Effector memory CD8-positive, alpha-beta T cell (primary cell): ENCODE data around the gene CFAP210.

Experiments
- ATAC-seq: fragments of 150-1000 bp; cut with Tn5 transposase; replicated peaks from 2 replicates; pipeline ENCODE4 v1.10.0; 2021; ENCODE audit warnings: mild to moderate bottlenecking, moderate library complexity
- DNase-seq, 3 experiments: peaks; one replicate each; pipeline ENCODE4 v3.0.0; 2021
- H3K27ac Mint-ChIP-seq, 2 donors: one replicate each; pipeline ENCODE4 v1.8.0; 2022; ENCODE audit warnings: mild to moderate bottlenecking in 2 of 2, mixed read lengths in 2 of 2, moderate library complexity in 2 of 2
- H3K27me3 Mint-ChIP-seq, 2 donors: one replicate each; pipeline ENCODE4 v1.8.0; 2022; ENCODE audit warnings: mixed read lengths in 2 of 2
- H3K36me3 Mint-ChIP-seq: one replicate; pipeline ENCODE4 v1.8.0; 2022; ENCODE audit warnings: mild to moderate bottlenecking, moderate library complexity, mixed read lengths; ENCODE audit not compliant: insufficient read depth
- H3K4me1 Mint-ChIP-seq, 2 donors: one replicate each; pipeline ENCODE4 v1.8.0; 2022; ENCODE audit warnings: low read depth in 2 of 2, mixed read lengths in 2 of 2
- H3K4me3 Mint-ChIP-seq, 2 donors: one replicate each; pipeline ENCODE4 v1.8.0; 2022; ENCODE audit warnings: mild to moderate bottlenecking in 2 of 2, mixed read lengths in 2 of 2, moderate library complexity in 2 of 2
- H3K9me3 Mint-ChIP-seq, 2 donors: one replicate each; pipeline ENCODE4 v1.8.0; 2022; ENCODE audit warnings: mixed read lengths in 2 of 2

CFAP210 gene

GRCh38 chr2:169676850-169677249 is 17.4 kb downstream of the CFAP210 start:
- no peak overlapping the region for H3K27ac Mint-ChIP-seq
- H3K4me1 Mint-ChIP-seq, result no peaks in the 10 kb centered on the region
- no peaks in the 10 kb centered on the region for H3K9me3 Mint-ChIP-seq
- H3K36me3 Mint-ChIP-seq, result peaks cover 4% of the 10 kb centered on the region
- DNase-seq (no peak), ATAC-seq (no peak)
- peaks cover 0 to 11% of the 10 kb centered on the region in 2 donors for H3K27me3 Mint-ChIP-seq
- no peak overlapping the region for H3K4me3 Mint-ChIP-seq

- DNase-seq (no peak), ATAC-seq (no peak)
- Mint-ChIP-seq H3K27me3 (peaks cover 0 to 11% of the 10 kb centered on the region in 2 donors), H3K9me3 (no peaks in the 10 kb centered on the region), H3K36me3 (peaks cover 4% of the 10 kb centered on the region), H3K4me1 (no peaks in the 10 kb centered on the region), H3K27ac (peak overlapping the region in 1 of 2 donors; percentile 4), H3K4me3 (no peak overlapping the region)
These were observed 17.8 kb downstream of the CFAP210 start for GRCh38 chr2:169676357-169676756.

- Mint-ChIP-seq H3K36me3 (peaks cover 4% of the 10 kb centered on the region), H3K9me3 (no peaks in the 10 kb centered on the region), H3K27ac (no peak overlapping the region), H3K4me3 (no peak overlapping the region), H3K4me1 (no peaks in the 10 kb centered on the region), H3K27me3 (peaks cover 0 to 11% of the 10 kb centered on the region in 2 donors)
- ATAC-seq, result no peak
- no peak for DNase-seq
These were observed 20.3 kb downstream of the CFAP210 start for GRCh38 chr2:169673921-169674320.

- Mint-ChIP-seq H3K9me3 (no peaks in the 10 kb centered on the region), H3K4me3 (no peak overlapping the region), H3K27me3 (peaks cover 0 to 11% of the 10 kb centered on the region in 2 donors), H3K36me3 (peaks cover 3% of the 10 kb centered on the region), H3K4me1 (no peaks in the 10 kb centered on the region), H3K27ac (no peak overlapping the region)
- no peak for ATAC-seq
- DNase-seq, result no peak
These were observed 21.1 kb downstream of the CFAP210 start for GRCh38 chr2:169673106-169673505.

- no peaks in the 10 kb centered on the region for H3K4me1 Mint-ChIP-seq
- no peaks in the 10 kb centered on the region for H3K36me3 Mint-ChIP-seq
- ATAC-seq (no peak), DNase-seq (no peak)
- no peak overlapping the region for H3K4me3 Mint-ChIP-seq
- peaks cover 0 to 11% of the 10 kb centered on the region in 2 donors for H3K27me3 Mint-ChIP-seq
- no peaks in the 10 kb centered on the region for H3K9me3 Mint-ChIP-seq
- no peak overlapping the region for H3K27ac Mint-ChIP-seq
These were observed 21.8 kb downstream of the CFAP210 start for GRCh38 chr2:169672406-169672805.

- no peak for ATAC-seq
- no peak for DNase-seq
- H3K36me3 Mint-ChIP-seq, result no peaks in the 10 kb centered on the region
- peaks cover 0 to 11% of the 10 kb centered on the region in 2 donors for H3K27me3 Mint-ChIP-seq
- no peaks in the 10 kb centered on the region for H3K4me1 Mint-ChIP-seq
- H3K4me3 Mint-ChIP-seq, result no peak overlapping the region
- H3K27ac Mint-ChIP-seq, result no peak overlapping the region
- no peaks in the 10 kb centered on the region for H3K9me3 Mint-ChIP-seq
These were observed 23.3 kb downstream of the CFAP210 start for GRCh38 chr2:169670937-169671336.

GRCh38 chr2:169670215-169670651 is 24.0 kb downstream of the CFAP210 start:
- ATAC-seq, result no peak
- no peaks in the 10 kb centered on the region for H3K4me1 Mint-ChIP-seq
- H3K4me3 Mint-ChIP-seq, result no peak overlapping the region
- H3K27ac Mint-ChIP-seq, result no peak overlapping the region
- H3K27me3 Mint-ChIP-seq, result peaks cover 0 to 11% of the 10 kb centered on the region in 2 donors
- H3K36me3 Mint-ChIP-seq, result no peaks in the 10 kb centered on the region
- H3K9me3 Mint-ChIP-seq, result no peaks in the 10 kb centered on the region
- DNase-seq, result no peak

- peaks cover 0 to 4% of the 10 kb centered on the region in 2 donors for H3K27me3 Mint-ChIP-seq
- H3K9me3 Mint-ChIP-seq, result no peaks in the 10 kb centered on the region
- H3K4me1 Mint-ChIP-seq, result no peaks in the 10 kb centered on the region
- no peak for ATAC-seq
- H3K4me3 Mint-ChIP-seq, result no peak overlapping the region
- no peaks in the 10 kb centered on the region for H3K36me3 Mint-ChIP-seq
- no peak for DNase-seq
- no peak overlapping the region for H3K27ac Mint-ChIP-seq
These were observed 26.6 kb downstream of the CFAP210 start for GRCh38 chr2:169667583-169667982.

GRCh38 chr2:169664978-169665930 is 29.0 kb downstream of the CFAP210 start:
- no peak overlapping the region for H3K27ac Mint-ChIP-seq
- H3K4me1 Mint-ChIP-seq, result no peaks in the 10 kb centered on the region
- H3K9me3 Mint-ChIP-seq, result no peaks in the 10 kb centered on the region
- no peak overlapping the region for H3K4me3 Mint-ChIP-seq
- no peaks in the 10 kb centered on the region for H3K36me3 Mint-ChIP-seq
- DNase-seq (no peak), ATAC-seq (no peak)
- peaks cover 0 to 7% of the 10 kb centered on the region in 2 donors for H3K27me3 Mint-ChIP-seq

GRCh38 chr2:169664600-169664977 is 29.6 kb downstream of the CFAP210 start:
- H3K36me3 Mint-ChIP-seq, result no peaks in the 10 kb centered on the region
- peaks cover 0 to 7% of the 10 kb centered on the region in 2 donors for H3K27me3 Mint-ChIP-seq
- no peak for DNase-seq
- no peak overlapping the region for H3K27ac Mint-ChIP-seq
- H3K4me1 Mint-ChIP-seq, result no peaks in the 10 kb centered on the region
- H3K4me3 Mint-ChIP-seq, result no peak overlapping the region
- no peak for ATAC-seq
- no peaks in the 10 kb centered on the region for H3K9me3 Mint-ChIP-seq

GRCh38 chr2:169663247-169663646 is 31.0 kb downstream of the CFAP210 start:
- Mint-ChIP-seq H3K27ac (no peak overlapping the region), H3K36me3 (no peaks in the 10 kb centered on the region), H3K27me3 (peaks cover 0 to 7% of the 10 kb centered on the region in 2 donors), H3K9me3 (no peaks in the 10 kb centered on the region), H3K4me3 (no peak overlapping the region), H3K4me1 (no peaks in the 10 kb centered on the region)
- ATAC-seq (no peak), DNase-seq (no peak)

GRCh38 chr2:169662744-169663143 is 31.5 kb downstream of the CFAP210 start:
- DNase-seq (no peak), ATAC-seq (no peak)
- Mint-ChIP-seq H3K36me3 (no peaks in the 10 kb centered on the region), H3K4me1 (no peaks in the 10 kb centered on the region), H3K27me3 (peaks cover 0 to 7% of the 10 kb centered on the region in 2 donors), H3K27ac (no peak overlapping the region), H3K4me3 (no peak overlapping the region), H3K9me3 (no peaks in the 10 kb centered on the region)

- ATAC-seq (no peak), DNase-seq (no peak)
- no peaks in the 10 kb centered on the region for H3K4me1 Mint-ChIP-seq
- no peak overlapping the region for H3K27ac Mint-ChIP-seq
- no peaks in the 10 kb centered on the region for H3K9me3 Mint-ChIP-seq
- H3K27me3 Mint-ChIP-seq, result peaks cover 2 to 7% of the 10 kb centered on the region in 2 donors
- H3K36me3 Mint-ChIP-seq, result no peaks in the 10 kb centered on the region
- no peak overlapping the region for H3K4me3 Mint-ChIP-seq
These were observed 32.9 kb downstream of the CFAP210 start for GRCh38 chr2:169661265-169661664.

- H3K27ac Mint-ChIP-seq, result no peak overlapping the region
- DNase-seq (no peak), ATAC-seq (no peak)
- H3K9me3 Mint-ChIP-seq, result no peaks in the 10 kb centered on the region
- H3K27me3 Mint-ChIP-seq, result peaks cover 7% of the 10 kb centered on the region in 2 donors
- no peaks in the 10 kb centered on the region for H3K36me3 Mint-ChIP-seq
- H3K4me3 Mint-ChIP-seq, result no peak overlapping the region
- H3K4me1 Mint-ChIP-seq, result no peaks in the 10 kb centered on the region
These were observed 34.9 kb downstream of the CFAP210 start for GRCh38 chr2:169659320-169659719.
